Skin of body (tissue), 3 donors: Measurements from ENCODE around the gene KRTAP1-1. TPM values are rescaled to one million over a fixed set of nuclear protein-coding genes. Genes with fewer than 3 reads are reported as not detected.
"Not testable (repeated sequence)": the region's sequence is repeated elsewhere in the genome, so short reads cannot be mapped to it uniquely, and the experiment has no call there.

Source experiments
- DNase-seq: peaks from one replicate; lab custom pipeline; 2025; lab: John Stamatoyannopoulos, UW
- small RNA-seq: library from RNA; depleted of rRNA; stranded (forward); fragments of <200 nt; gene quantifications from one replicate; pipeline ENCODE3, GENCODE V24; 2014; ENCODE audit warnings: low replicate concordance
- total RNA-seq: library from RNA; depleted of rRNA; stranded (reverse); fragments of >200 nt; gene quantifications from one replicate; pipeline ENCODE4 v1.2.3, GENCODE V29; 2014

KRTAP1-1 gene
- total RNA-seq, 1 donor from 2014 or later = 7.5 TPM

DNA sequence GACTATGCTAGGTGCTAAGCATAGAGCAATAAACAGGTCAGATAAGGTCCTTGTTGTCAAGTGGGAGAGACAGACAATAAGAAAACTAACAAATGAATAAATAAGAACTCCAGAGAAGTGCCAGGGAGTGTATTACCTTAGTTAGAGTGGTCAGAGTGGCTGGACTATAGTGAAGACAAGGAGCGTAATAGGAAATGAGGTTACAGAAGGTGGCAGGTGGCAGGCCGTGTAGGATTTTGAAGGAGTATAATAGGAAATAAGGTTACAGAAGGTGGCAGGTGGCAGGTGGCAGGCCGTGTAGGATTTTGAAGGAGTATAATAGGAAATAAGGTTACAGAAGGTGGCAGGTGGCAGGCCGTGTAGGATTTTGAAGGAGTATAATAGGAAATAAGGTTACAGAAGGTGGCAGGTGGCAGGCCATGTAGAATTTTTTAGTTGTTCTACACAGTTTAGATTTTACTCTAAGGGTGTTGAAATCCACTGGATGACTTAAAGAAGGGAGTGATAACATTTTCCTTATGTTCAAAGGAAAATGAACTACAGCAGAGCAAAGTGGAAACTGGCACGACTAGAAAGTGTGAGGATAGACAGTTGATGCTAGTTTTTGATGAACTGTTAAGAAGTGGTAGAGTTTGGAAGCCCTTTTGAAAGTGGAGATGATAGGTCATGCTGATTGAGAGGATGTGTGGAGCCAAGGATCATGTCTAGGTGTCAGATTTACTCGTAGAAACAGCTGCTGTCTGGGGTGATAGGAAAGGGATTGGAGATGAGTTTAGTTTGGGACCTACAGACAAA, 28.7 kb downstream of the KRTAP1-1 start:
- no peak for DNase-seq

- no peak for DNase-seq
Measured at GRCh38 chr17:41010441-41010840, 30.8 kb downstream of the KRTAP1-1 start.

- no peak for DNase-seq
Measured at GRCh38 chr17:41009936-41010335, 31.3 kb downstream of the KRTAP1-1 start.

GRCh38 chr17:41009301-41009760, 31.9 kb downstream of the KRTAP1-1 start:
- DNase-seq = no peak

GRCh38 chr17:41008811-41009210, 32.4 kb downstream of the KRTAP1-1 start, which contains the start of gene KRTAP3-1:
Gene KRTAP3-1, minus strand, starts transcription at chr17:41009128. Its CDS starts 54 bp downstream, at chr17:41009074.
- no peak for DNase-seq

GRCh38 chr17:41004397-41004796, 36.9 kb downstream of the KRTAP1-1 start:
- no peak for DNase-seq

DNA sequence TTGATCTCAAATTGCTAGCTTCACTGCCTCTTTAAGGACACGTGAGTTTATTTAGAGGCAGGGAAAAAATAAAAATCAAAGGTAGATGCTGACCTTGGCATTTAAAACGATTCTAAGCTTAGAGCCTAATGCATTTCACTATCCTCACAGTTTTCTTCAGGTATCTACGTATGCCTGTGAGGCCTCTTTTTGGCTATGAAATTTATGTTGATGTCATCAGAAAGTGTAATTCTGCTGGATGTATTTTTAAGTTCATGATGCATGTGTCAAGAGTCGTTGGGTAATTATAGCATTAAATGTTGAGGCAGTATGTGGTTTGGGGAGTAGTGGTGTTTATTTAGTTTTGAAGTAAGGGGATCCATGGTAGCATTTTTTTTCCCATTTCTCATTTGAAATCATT, 37.3 kb downstream of the KRTAP1-1 start:
- no peak for DNase-seq

GRCh38 chr17:41002814-41003213, 38.4 kb downstream of the KRTAP1-1 start:
- DNase-seq = no peak

DNA sequence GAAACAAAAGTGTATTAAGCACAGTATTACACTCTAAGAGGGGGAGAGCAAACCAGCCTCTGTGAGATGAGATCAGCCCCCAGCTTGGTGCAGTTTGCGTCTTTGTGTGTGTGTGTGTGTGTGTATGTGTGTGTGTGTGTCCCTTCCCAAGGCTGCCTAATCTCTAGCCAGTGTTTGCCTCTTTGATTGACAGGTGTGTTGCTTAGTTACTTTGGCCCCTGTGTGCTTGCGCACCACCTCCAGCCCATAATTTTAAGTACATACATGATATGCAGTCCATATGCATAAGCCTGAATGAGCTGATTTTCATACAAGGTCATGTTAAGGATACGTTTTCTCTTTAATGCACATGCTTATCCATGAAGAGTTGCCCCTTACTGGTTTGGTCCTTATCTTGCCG, 39.5 kb downstream of the KRTAP1-1 start:
- no peak for DNase-seq

- DNase-seq = not testable (repeated sequence)
Measured at GRCh38 chr17:40999563-40999962, 41.7 kb downstream of the KRTAP1-1 start, which contains the start of gene KRTAP3-2. Gene KRTAP3-2, minus strand, starts transcription at chr17:40999906. Its CDS starts 53 bp downstream, at chr17:40999853.

DNA sequence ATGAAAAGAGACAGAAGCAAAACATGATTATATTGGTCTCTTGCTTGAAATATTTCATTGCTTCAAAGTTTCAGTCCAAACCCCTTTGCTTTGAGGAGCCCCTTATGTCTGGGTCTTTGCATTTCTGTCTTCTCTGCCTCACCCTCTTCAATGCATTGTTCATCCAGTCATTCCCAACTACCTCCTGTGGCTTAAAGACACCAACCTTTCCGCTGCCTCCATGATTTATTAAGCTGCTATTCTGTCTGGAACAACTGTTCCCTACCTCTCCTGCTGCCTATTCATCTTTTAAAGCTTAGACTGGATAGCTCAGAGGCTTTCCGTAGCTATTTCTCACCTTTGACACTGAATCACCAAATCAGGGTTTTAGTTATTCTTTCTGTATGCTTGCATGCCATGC, 43.9 kb downstream of the KRTAP1-1 start:
- DNase-seq = no peak

- DNase-seq = no peak
Measured at GRCh38 chr17:40996829-40997228, 44.4 kb downstream of the KRTAP1-1 start.

- no peak for DNase-seq
Measured at GRCh38 chr17:40995116-40995515, 46.1 kb downstream of the KRTAP1-1 start.

DNA sequence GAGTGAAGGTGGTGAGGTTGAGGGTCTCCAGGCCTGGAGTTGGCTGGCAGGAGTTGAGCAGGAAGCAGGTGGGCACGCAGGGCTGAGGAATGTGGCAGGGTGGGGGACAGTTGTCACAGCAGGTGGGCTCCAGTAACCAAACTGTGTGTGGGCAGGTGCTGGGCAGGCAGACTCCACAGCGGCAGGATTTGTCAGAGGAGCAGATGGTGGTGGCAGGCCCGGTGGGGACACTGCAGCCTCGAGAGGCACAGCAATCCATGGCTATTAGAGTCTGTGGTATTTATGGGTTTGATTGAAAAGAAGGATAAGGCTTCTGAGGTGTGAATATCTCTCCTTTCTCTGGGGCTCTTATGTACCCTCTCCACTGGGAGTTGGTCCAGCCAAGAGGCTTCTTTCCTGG, 47.4 kb downstream of the KRTAP1-1 start, which contains the start of gene KRTAP3-3:
Gene KRTAP3-3, minus strand, starts transcription at position 326 of the 400 bp plus-strand sequence. Its CDS starts 67 bp downstream, at position 259.
- no peak for DNase-seq

- no peak for DNase-seq
Measured at GRCh38 chr17:40993084-40993483, 48.2 kb downstream of the KRTAP1-1 start.

DNA sequence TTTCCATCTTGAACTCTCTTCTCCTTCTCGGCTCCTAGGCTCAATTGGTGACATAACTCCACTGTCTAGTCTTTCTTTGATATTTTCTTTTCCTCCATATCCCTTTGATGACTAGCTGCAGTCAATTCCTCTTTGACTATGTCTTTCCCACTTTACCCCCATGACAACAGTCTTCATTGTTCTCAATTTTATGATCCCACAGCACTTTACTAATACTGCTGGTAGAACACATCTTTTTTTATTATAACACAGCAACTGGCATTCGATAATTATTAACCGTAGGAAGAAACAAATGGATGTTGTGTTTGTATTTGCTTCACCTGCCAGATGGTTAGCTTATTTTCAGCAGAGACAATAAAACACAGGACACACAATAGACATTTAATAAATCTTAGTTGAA, 48.6 kb downstream of the KRTAP1-1 start:
- DNase-seq = no peak

Small RNA genes lying within 50 kb of the gene (small RNA-seq; reads per million reads assigned to genes)
- not detected for gene KRTAP3-4P

Other genes with a start within 250 kb of the KRTAP1-1 start
- gene KRT28, start 241.5 kb downstream of the KRTAP1-1 start, total RNA-seq = 152 TPM
- 976 TPM for gene KRT10, start 218.8 kb downstream of the KRTAP1-1 start, total RNA-seq
- gene KRT12, start 174.2 kb downstream of the KRTAP1-1 start, total RNA-seq = 0.10 TPM
- gene KRT20, start 156.2 kb downstream of the KRTAP1-1 start, total RNA-seq = 0.39 TPM
- 107 TPM for gene KRT23, start 103.8 kb downstream of the KRTAP1-1 start, total RNA-seq
- 6.4 TPM for gene KRT39, start 74.5 kb downstream of the KRTAP1-1 start, total RNA-seq
- 7.7 TPM for gene KRT40, start 57.1 kb downstream of the KRTAP1-1 start, total RNA-seq
- 1.5 TPM for gene KRTAP3-3, start 47.3 kb downstream of the KRTAP1-1 start, total RNA-seq
- gene KRTAP3-2, start 41.5 kb downstream of the KRTAP1-1 start, total RNA-seq = 2.3 TPM
- gene KRTAP3-1, start 32.3 kb downstream of the KRTAP1-1 start, total RNA-seq = 5.3 TPM
- 14.1 TPM for gene KRTAP1-5, start 14.2 kb downstream of the KRTAP1-1 start, total RNA-seq
- not detected for gene KRTAP1-4, start 11.3 kb downstream of the KRTAP1-1 start, total RNA-seq
- 12.2 TPM for gene KRTAP1-3, start 6.6 kb downstream of the KRTAP1-1 start, total RNA-seq
- 3.4 TPM for gene KRTAP2-1, start 5.9 kb upstream of the KRTAP1-1 start, total RNA-seq
- gene KRTAP2-2, start 13.8 kb upstream of the KRTAP1-1 start, total RNA-seq = 6.5 TPM
- gene KRTAP2-3, start 18.7 kb upstream of the KRTAP1-1 start, total RNA-seq = 0.30 TPM
- 3.3 TPM for gene KRTAP2-4, start 24.4 kb upstream of the KRTAP1-1 start, total RNA-seq
- gene KRTAP4-7, start 42.7 kb upstream of the KRTAP1-1 start, total RNA-seq = 11.4 TPM
- 3.1 TPM for gene KRTAP4-8, start 56.7 kb upstream of the KRTAP1-1 start, total RNA-seq
- gene KRTAP4-16, start 60.8 kb upstream of the KRTAP1-1 start, total RNA-seq = not detected
- 5.2 TPM for gene KRTAP4-9, start 63.9 kb upstream of the KRTAP1-1 start, total RNA-seq
- gene KRTAP4-11, start 76.9 kb upstream of the KRTAP1-1 start, total RNA-seq = 0.79 TPM
- 0.89 TPM for gene KRTAP4-12, start 82.7 kb upstream of the KRTAP1-1 start, total RNA-seq
- 4.0 TPM for gene KRTAP4-6, start 99.1 kb upstream of the KRTAP1-1 start, total RNA-seq
- gene KRTAP4-5, start 108.4 kb upstream of the KRTAP1-1 start, total RNA-seq = 1.3 TPM
- gene KRTAP4-4, start 119.3 kb upstream of the KRTAP1-1 start, total RNA-seq = 2.2 TPM
- gene KRTAP4-3, start 126.8 kb upstream of the KRTAP1-1 start, total RNA-seq = 2.0 TPM
- 1.1 TPM for gene KRTAP4-2, start 136.8 kb upstream of the KRTAP1-1 start, total RNA-seq
- 3.6 TPM for gene KRTAP4-1, start 143.5 kb upstream of the KRTAP1-1 start, total RNA-seq
- gene KRTAP9-1, start 148.4 kb upstream of the KRTAP1-1 start, total RNA-seq = not detected
- 6.3 TPM for gene KRTAP9-2, start 185.2 kb upstream of the KRTAP1-1 start, total RNA-seq
- 7.3 TPM for gene KRTAP9-3, start 191.0 kb upstream of the KRTAP1-1 start, total RNA-seq
- 8.5 TPM for gene KRTAP9-8, start 196.5 kb upstream of the KRTAP1-1 start, total RNA-seq
- 6.5 TPM for gene KRTAP9-4, start 208.2 kb upstream of the KRTAP1-1 start, total RNA-seq
- 2.6 TPM for gene KRTAP9-9, start 213.9 kb upstream of the KRTAP1-1 start, total RNA-seq
- gene KRTAP9-6, start 223.9 kb upstream of the KRTAP1-1 start, total RNA-seq = not detected
- not detected for gene KRTAP9-7, start 234.2 kb upstream of the KRTAP1-1 start, total RNA-seq